Coronary artery (tissue), 2 donors: ENCODE data around the gene FUBP3.
"Not testable (repeated sequence)": the region's sequence is repeated elsewhere in the genome, so short reads cannot be mapped to it uniquely, and the experiment has no call there.

Experiments
- DNase-seq: peaks from one replicate; pipeline ENCODE4 v3.0.0-alpha.2; 2017; ENCODE audit warnings: low spot score
- H3K27ac ChIP-seq, 2 donors: fragments of 200-600 bp; sonication (generic); one replicate each; pipeline ENCODE4 v1.5.1; 2016 to 2019
- H3K4me3 ChIP-seq: fragments of 200-600 bp; sonication (generic); 2 replicates; pipeline ENCODE4 v1.5.1; 2016; ENCODE audit warnings: mild to moderate bottlenecking, moderate library complexity
- TF ChIP-seq, protein P1 (sequence below): fragments of 200-600 bp; sonication (generic); IDR thresholded peaks from one replicate; pipeline ENCODE4 v1.5.1; 2019; ENCODE audit warnings: antibody characterized with exemption

Gene FUBP3

DNA sequence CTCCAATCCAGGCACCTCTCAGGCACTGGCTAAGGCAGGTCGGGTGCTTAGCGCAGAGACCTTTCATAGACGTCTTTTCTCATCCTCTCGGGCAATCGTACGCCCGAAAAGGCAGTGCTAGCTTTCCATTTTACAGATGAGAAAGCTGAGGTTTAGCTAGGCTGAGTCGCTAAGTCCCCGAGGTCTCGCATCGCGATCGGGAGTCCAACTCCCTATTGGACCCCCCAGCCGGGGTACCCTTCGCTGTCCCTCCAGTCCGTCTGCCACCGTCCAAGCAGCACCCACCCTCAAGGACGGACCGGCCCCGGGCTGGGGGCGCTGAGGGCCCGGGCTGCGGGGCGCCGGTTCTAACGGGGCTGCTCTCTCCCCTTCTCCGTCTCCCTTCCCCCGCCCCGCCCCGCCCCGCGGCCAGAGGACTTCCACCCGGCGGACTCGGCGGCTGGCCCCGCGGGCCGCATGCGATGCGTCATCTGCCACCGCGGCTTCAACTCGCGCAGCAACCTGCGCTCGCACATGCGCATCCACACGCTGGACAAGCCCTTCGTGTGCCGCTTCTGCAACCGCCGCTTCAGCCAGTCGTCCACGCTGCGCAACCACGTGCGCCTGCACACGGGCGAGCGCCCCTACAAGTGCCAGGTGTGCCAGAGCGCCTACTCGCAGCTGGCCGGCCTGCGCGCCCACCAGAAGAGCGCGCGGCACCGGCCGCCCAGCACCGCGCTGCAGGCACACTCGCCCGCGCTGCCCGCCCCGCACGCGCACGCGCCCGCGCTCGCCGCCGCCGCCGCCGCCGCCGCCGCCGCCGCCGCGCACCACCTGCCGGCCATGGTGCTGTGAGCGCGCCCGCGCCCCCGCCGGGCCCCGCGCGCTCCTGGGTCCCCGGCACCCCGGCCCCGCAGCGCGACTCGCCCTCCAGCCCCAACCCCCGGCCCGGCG lies 101.7 kb downstream of the FUBP3 start:
- H3K27ac ChIP-seq: peak overlapping the region in 1 of 2 donors; percentile 35
- peak; percentile 82 for DNase-seq
- H3K4me3 ChIP-seq: peak overlapping the region; percentile 84
- TF ChIP-seq, protein P1, sequence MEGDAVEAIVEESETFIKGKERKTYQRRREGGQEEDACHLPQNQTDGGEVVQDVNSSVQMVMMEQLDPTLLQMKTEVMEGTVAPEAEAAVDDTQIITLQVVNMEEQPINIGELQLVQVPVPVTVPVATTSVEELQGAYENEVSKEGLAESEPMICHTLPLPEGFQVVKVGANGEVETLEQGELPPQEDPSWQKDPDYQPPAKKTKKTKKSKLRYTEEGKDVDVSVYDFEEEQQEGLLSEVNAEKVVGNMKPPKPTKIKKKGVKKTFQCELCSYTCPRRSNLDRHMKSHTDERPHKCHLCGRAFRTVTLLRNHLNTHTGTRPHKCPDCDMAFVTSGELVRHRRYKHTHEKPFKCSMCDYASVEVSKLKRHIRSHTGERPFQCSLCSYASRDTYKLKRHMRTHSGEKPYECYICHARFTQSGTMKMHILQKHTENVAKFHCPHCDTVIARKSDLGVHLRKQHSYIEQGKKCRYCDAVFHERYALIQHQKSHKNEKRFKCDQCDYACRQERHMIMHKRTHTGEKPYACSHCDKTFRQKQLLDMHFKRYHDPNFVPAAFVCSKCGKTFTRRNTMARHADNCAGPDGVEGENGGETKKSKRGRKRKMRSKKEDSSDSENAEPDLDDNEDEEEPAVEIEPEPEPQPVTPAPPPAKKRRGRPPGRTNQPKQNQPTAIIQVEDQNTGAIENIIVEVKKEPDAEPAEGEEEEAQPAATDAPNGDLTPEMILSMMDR: no peak

DNA sequence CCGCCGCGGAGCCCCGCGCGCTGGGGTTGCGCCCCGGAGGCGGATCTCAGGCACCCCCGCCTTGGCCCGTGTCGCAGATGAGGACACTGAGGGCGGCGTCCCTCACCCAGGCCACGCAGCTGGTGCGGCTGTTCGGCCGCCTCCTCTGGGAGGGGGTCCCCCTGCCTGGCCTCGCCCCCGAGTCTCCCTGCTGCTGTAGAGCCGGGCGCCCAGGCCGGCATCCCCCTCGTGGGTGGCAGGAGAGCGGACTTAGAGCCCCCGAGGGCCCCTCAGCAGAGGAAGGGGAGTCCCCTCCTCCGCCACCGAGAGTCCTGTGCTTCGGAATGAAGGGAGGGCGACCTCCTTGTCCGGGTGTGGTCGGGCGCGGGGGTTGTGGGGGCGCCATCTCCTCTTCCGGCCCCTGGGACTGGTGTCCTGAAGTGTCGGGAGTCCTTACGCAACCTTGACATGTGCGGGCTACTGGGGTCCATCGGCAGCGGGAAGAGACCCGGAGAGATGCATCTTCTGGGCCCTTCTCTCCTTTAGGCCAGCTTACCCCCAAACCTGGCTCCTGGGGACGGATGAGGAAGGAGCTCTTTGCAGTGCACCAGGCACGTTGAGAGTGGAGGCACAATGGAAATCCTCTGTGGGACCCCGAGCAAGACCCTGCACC lies 102.5 kb downstream of the FUBP3 start:
- TF ChIP-seq, protein P1: no peak
- peak overlapping the region in 1 of 2 donors; percentile 35 for H3K27ac ChIP-seq
- no peak for DNase-seq
- peak overlapping the region; percentile 84 for H3K4me3 ChIP-seq

DNA sequence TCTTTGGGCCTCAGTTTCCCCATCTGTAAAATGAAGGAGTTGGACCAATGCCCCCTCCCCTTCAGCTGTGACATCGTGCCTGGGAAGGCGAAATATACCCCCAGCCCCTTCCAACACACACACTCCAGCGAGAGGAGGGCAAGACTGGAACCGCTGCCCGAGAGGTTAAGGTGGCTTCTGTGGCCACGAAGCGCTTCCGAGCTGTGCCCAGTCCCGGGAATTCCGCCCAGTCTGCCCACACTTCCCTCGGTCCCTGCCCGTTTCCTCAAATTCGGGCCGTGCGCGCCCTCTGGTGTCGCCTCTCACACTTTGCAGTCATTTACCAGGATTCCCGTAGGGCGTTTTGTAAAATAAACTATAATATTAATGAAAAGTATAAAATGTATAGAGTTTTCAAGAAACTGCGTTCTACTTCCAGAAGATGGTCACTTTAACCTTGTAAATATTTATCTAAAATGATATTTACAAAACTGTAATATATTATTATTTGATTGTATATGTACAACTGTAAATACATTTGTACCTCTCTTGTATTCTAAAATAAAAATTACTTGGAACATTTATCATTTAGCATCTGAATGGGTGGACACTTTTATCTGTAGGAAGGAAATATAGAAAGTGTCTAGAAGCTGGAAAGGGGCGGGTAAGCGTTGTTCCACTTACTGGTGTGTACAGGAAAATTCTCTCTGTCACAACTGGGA lies 103.2 kb downstream of the FUBP3 start:
- TF ChIP-seq, protein P1: peak; percentile 66
- DNase-seq: no peak
- Histone ChIP-seq H3K4me3 (peak overlapping the region; percentile 84), H3K27ac (no peak overlapping the region)

DNA sequence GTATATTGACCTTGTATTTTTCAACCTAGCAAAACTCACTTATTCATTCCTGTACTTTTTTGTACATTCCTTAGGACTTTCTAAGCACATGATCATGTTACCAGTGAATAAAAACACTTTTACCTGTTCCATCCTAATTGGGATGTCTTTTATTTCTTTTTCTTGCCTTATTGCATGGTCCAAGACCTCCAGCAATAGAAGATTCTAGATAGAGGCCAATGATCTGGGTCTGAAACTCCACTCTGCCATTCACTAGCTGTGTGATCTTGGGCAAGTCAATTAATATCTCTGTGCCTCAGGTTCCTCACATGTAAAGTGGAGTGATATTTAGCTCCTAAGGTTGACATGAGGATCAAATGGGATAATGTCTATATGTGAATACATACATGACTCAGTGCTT lies 105.7 kb downstream of the FUBP3 start:
- H3K4me3 ChIP-seq: no peak overlapping the region
- TF ChIP-seq, protein P1: no peak
- H3K27ac ChIP-seq: no peak overlapping the region
- no peak for DNase-seq

DNA sequence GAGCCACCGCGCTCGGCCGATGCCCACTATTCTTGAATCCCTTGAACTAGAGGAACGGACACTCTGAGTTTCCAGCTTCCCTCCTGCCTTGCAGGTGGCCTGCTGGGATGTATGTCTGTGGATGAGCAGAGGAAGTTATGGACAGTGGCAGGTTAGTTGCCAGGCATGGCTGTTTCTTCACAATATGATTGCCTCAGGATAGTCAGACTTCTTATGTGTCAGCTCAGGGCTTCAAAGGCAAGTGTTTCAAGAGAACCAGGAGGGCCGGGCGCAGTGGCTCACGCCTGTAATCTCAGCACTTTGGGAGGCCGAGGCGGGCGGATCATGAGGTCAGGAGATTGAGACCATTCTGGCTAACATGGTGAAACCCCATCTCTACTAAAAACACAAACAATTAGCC lies 106.6 kb downstream of the FUBP3 start:
- H3K4me3 ChIP-seq, DNase-seq, H3K27ac ChIP-seq: not testable (repeated sequence)

DNA sequence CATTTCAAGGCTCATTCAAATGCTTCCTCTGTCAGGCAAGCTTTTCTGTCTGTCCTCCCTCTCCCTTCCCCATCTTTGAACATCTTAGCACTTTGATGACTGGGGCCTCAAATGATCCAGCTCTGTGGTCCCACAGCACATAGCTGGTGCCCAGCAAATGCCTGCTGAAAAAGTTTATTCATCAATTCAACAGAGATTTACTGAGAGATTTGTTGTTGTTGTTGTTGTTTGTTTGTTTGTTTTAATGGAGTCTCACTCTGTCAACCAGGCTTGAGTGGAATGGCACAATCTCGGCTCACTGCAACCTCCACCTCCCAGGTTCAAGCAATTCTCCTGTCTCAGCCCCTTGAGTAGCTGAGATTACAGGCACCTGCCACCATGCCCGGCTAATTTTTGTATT lies 108.2 kb downstream of the FUBP3 start:
- TF ChIP-seq, protein P1: no peak
- Histone ChIP-seq H3K27ac (no peak overlapping the region), H3K4me3 (no peak overlapping the region)
- no peak for DNase-seq
